Measurements from ENCODE around the gene WDR86.

DNA sequence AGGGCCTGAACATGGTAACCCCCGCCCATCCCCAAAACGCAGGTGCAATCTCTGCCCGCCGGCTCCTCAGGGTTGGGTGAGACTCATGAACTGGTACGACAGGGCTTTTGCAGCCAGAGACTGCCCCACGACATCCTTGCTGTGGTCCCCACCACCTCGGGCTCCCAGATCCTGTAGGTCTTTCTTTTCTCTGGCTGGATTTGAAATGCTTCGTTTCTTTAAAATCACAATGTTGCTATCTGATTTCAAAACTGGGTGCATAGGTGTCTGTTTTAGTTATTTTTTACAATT lies 21.9 kb downstream of the WDR86 start:
- TF ChIP-seq FOSL1 (IDR thresholded peaks at IDR 0.05; ENCODE audit: low read depth): no peak
- no peak for TF ChIP-seq CEBPB (IDR thresholded peaks at IDR 0.05; ENCODE audit: low read depth)
- TF ChIP-seq, protein P1, sequence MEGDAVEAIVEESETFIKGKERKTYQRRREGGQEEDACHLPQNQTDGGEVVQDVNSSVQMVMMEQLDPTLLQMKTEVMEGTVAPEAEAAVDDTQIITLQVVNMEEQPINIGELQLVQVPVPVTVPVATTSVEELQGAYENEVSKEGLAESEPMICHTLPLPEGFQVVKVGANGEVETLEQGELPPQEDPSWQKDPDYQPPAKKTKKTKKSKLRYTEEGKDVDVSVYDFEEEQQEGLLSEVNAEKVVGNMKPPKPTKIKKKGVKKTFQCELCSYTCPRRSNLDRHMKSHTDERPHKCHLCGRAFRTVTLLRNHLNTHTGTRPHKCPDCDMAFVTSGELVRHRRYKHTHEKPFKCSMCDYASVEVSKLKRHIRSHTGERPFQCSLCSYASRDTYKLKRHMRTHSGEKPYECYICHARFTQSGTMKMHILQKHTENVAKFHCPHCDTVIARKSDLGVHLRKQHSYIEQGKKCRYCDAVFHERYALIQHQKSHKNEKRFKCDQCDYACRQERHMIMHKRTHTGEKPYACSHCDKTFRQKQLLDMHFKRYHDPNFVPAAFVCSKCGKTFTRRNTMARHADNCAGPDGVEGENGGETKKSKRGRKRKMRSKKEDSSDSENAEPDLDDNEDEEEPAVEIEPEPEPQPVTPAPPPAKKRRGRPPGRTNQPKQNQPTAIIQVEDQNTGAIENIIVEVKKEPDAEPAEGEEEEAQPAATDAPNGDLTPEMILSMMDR (IDR thresholded peaks at IDR 0.05 in 2 of 3, conservative IDR thresholded peaks at IDR 0.05 in 1 of 3; ENCODE audit: borderline replicate concordance in 1 of 3, insufficient read depth in 1 of 3, low read depth in 2 of 3, low read length in 2 of 3): no peak

Data from HCT116 (cell line).